ENCODE measurements around the gene KMT2E.

The KMT2E gene

DNA sequence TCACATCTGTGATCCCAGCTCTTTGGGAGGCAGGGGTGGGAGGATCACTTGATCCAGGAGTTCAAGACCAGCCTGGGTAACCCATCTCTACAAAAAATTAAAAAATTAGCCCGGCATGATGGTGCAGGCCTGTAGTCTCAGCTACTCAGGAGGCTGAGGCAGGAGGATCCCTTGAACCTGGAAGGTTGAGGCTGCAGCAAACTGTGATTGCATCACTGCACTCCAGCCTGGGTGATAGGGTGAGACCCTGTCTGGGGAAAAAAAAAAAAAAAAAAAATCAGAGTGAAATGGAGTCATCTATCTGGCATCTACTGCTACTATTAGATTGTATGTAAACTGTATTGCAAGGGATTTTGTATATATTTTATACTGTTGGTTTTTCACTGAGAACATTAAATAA lies 59.1 kb downstream of the KMT2E start:
- DNase-seq (ENCODE audit: insufficient read length, low spot score) (no peak), FAIRE-seq (no peak)
- TF ChIP-seq POLR2A (IDR thresholded peaks at IDR 0.05; ENCODE audit: low read depth, low read length), result no peak

DNA sequence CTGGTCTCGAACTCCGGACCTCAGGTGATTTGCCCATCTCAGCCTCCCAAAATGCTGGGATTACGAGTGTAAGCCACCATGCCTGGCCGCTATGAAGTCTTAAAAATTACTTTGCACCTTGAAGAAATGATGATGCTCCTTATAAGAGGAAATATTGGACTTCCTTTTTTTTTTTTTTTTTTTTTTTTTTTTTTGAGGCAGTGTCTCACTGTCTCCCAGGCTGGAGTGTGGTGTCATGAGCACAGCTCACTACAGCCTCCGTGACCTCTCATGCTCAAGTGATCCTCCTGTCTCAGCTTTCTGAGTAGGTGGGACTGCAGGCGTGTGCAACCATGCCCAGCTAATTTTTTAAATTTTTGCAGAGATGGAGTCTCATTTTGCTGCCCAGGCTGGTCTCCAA lies 65.3 kb downstream of the KMT2E start:
- FAIRE-seq (no peak), DNase-seq (ENCODE audit: insufficient read length, low spot score) (no peak)
- TF ChIP-seq POLR2A (IDR thresholded peaks at IDR 0.05; ENCODE audit: low read depth, low read length), result no peak

DNA sequence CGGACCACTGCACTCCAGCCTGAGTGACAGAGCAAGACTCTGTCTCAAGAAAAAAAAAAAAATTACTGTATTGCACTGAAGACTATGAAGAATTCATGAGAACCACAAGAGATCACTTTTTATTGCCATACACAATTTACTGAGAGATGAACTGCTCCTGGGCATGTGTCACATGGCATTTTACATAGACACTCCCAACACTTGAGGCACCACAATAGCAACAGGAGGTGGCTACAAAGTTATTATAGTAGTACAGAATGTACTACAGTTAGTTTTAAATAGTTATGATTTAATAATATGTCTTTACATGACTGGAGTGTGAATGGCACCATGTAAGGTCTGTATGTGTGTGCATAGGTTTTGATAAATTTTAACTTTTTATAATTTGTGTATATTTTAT lies 70.6 kb downstream of the KMT2E start:
- no peak for TF ChIP-seq POLR2A (IDR thresholded peaks at IDR 0.05; ENCODE audit: low read depth, low read length)
- FAIRE-seq, result no peak

DNA sequence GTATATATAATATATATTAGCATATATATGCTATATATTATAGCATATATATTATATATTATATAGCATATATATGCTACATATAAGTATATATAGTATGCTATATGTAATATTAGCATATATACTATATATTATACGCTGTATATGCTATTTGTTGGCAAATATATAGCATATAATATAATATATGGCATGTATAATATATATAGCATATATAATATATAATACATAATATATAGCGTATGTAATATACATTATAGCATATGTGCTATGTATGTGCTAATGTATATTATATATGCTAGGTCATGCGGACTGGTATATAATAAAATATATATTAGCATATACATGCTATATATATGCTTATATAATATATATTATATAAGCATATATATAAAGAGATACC lies 72.8 kb downstream of the KMT2E start:
- FAIRE-seq, result no peak
- no peak for TF ChIP-seq POLR2A (IDR thresholded peaks at IDR 0.05; ENCODE audit: low read depth, low read length)

More for the DNA sequence above, 70.6 kb downstream of the KMT2E start:
- no peak for DNase-seq (ENCODE audit: insufficient read length, low spot score)

DNA sequence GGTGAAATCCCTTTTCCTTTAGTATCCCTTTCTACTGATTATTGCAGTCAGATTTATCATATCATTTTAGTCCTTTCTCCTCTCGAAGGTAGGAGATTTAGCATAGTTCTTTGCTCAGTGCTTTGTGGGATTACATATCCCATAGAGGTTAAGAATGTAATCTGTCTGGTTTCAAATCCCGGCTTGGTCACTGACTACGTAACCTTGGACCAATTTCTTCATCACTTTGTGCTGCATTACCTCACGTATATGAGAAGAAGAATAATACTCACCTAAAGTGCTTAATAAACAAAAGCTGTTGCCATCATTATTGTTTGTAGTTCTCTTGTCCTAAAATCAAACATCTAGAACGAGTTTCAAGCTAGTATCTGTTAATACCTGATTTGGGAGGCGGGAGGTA lies 74.0 kb downstream of the KMT2E start:
- FAIRE-seq (no peak), DNase-seq (ENCODE audit: insufficient read length, low spot score) (no peak)
- no peak for TF ChIP-seq POLR2A (IDR thresholded peaks at IDR 0.05; ENCODE audit: low read depth, low read length)

More for the DNA sequence above, 72.8 kb downstream of the KMT2E start:
- DNase-seq (ENCODE audit: insufficient read length, low spot score), result no peak

DNA sequence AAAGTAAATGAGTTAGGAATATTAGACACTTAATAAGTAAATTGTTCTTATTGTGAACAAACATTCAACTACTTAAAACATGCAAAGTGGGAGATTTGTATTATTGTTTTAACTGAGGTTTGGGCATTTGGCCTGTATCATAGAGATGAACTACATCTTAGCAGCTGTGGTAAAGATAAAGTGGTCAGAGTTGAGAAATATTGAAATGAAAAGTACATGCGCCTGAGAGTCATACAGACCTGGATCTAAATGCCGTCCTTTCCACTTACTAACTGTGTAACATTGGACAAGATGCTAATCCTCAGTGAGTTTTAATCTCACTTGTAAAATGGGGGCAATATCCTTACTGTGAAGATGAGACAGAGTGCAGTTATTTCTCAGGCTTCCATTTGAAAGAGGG lies 74.5 kb downstream of the KMT2E start:
- peak; percentile 6 for FAIRE-seq

DNA sequence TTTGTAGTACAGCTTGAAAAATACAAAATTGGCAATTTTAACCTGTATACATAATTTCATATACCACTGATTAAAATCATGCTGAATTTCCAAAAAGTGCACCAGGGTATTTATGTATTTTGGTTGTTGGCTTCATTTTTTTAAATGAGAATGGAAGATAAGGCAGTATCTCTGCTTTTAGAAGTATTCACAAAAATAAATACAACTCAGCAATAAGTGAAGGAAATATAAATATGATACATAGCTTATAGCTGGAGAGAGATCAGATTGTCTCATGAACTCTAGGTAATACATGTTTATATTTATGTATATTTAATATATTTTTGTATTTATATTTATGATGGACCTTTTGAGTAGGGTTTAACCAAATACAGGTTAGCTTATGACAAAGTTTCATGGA lies 81.0 kb downstream of the KMT2E start:
- FAIRE-seq, result no peak

More for the DNA sequence above, 74.5 kb downstream of the KMT2E start:
- no peak for TF ChIP-seq POLR2A (IDR thresholded peaks at IDR 0.05; ENCODE audit: low read depth, low read length)
- DNase-seq (ENCODE audit: insufficient read length, low spot score), result no peak

DNA sequence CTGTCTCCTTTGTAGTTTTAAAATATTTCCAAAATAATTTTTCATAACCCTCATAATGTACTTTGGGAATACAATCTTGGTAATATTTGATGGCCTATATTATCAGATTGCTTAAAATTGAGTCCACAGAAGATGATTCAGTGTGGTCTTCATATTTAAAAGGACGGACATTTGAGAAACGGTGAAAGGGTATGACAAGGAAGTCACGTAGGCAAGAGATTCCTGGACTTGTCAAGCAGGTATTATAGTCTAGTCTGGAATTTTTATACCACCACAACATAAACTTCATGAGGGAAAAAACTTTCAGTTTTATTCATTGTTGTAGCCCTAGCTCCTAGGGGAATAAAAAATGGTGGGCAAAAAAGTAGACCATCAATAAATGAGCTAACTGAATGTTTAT lies 82.3 kb downstream of the KMT2E start:
- TF ChIP-seq POLR2A (IDR thresholded peaks at IDR 0.05; ENCODE audit: low read depth, low read length), result no peak
- DNase-seq (ENCODE audit: insufficient read length, low spot score), result no peak
- FAIRE-seq, result no peak

More for the DNA sequence above, 81.0 kb downstream of the KMT2E start:
- no peak for DNase-seq (ENCODE audit: insufficient read length, low spot score)
- TF ChIP-seq POLR2A (IDR thresholded peaks at IDR 0.05; ENCODE audit: low read depth, low read length), result no peak

DNA sequence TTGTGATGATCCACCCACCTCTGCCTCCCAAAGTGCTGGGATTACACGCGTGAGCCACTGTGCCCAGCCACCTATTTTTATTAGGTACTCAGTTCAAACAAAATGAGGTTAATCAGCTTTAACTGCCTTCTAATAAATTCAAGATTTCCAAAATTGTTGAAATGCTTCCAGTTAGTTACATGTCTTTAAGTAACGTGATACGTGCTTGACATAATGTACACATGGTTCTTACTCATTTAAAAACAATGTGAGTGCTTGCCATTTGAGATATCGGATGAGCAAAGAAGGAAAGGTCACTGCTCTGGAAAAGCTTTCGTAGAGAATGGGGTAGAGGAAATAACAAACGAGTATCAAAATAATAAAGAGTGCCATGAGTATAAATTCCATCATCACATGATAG lies 83.6 kb downstream of the KMT2E start:
- FAIRE-seq (peak; percentile 91), DNase-seq (ENCODE audit: insufficient read length, low spot score) (peak; percentile 24)
- no peak for TF ChIP-seq POLR2A (IDR thresholded peaks at IDR 0.05; ENCODE audit: low read depth, low read length)

DNA sequence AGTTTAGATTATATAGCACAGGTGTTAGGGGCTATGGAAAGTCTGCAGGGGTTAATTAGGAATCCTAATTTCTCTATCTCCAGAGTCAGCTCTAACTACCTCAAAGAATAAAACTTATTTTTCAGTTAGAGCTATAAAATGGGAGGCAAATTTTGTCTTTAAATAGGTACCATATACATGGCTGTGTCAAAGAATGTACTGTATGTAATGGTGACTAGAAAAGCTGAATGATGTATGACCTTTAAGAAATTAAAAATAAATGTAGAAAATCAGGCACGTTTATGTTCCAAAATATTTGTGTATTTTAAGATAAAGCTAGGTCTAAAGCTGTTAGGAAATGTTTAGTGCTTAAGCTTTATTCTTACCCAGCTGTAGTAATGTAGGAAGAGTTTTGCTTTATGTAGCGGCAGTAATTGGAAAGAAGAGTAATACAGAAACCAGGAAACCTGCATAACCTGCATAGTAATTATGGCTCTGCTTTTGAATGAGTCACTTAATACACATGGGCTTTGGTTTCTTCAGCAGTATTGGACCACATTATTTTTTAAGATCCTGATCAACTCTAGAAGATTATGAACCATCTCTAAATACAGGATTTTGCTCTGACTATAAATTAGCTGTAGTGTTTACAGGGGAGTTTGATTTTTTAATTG lies 85.0 kb downstream of the KMT2E start:
- DNase-seq (ENCODE audit: insufficient read length, low spot score) (no peak), FAIRE-seq (peak; percentile 78)
- TF ChIP-seq POLR2A (IDR thresholded peaks at IDR 0.05; ENCODE audit: low read depth, low read length), result no peak

DNA sequence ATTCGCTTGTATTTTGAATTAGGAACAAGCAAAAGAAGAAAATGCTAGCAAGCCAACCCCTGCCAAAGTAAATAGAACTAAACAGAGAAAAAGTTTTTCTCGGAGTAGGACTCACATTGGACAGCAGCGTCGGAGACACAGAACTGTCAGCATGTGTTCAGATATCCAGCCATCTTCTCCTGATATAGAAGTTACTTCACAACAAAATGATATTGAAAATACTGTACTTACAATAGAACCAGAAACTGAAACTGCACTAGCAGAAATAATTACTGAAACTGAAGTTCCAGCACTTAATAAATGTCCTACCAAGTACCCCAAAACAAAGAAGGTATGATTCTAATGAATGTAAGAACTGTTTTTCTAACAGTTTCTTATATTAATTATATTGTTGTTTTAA lies 87.9 kb downstream of the KMT2E start:
- FAIRE-seq (no peak), DNase-seq (ENCODE audit: insufficient read length, low spot score) (no peak)
- TF ChIP-seq POLR2A (IDR thresholded peaks at IDR 0.05; ENCODE audit: low read depth, low read length), result no peak

DNA sequence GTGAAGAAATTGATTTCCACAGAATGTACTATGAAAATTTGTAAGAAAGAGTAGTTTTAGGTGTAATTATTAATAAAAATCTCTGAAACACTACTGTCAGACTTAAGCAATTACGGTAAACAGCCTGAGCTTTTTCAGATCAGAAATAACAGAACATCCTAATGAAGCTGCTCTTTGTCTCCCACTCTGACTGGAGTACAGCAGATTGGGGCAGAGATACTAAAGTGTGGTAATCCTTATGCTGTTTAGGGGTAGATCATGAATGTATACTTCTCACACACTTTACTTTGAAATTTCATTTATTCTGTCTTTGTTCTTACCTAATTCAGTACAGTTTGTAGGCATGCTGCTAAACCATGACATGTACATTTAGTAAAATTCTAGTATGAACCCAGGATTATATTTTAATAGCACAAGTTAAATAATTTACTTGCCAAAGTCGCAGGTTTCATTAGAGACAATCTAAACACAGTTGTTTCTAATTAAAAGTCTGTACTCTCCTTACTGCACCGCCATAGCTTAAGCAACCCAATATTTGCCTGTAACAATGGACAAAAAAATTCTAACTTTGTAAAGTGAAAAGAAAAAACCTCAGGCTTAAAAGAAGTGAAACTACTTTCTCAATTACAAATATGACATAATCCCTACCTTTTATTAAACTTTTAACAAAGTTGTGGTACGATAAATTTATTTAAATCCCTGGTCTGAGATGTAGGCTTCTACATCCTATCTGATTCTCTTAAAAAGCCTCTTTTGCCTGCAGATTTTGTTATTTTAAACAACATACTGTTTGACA lies 88.8 kb downstream of the KMT2E start:
- TF ChIP-seq POLR2A (IDR thresholded peaks at IDR 0.05; ENCODE audit: low read depth, low read length), result no peak
- FAIRE-seq (no peak), DNase-seq (ENCODE audit: insufficient read length, low spot score) (no peak)

DNA sequence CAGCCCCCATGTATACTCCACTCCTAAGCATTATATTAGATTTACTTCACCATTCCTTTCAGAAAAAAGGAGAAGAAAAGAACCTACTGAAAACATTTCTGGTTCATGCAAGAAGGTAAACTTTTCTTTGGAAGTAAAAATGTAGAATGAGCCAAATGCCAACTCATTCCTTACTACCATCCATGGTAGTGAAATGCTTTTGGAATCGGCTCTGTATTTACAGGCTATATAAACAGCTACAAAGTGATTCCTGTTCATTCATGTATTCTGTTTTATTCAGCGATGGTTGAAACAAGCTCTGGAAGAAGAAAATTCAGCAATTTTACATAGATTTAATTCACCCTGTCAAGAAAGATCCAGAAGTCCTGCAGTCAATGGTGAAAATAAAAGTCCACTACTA lies 91.6 kb downstream of the KMT2E start:
- no peak for TF ChIP-seq POLR2A (IDR thresholded peaks at IDR 0.05; ENCODE audit: low read depth, low read length)
- FAIRE-seq (no peak), DNase-seq (ENCODE audit: insufficient read length, low spot score) (no peak)

DNA sequence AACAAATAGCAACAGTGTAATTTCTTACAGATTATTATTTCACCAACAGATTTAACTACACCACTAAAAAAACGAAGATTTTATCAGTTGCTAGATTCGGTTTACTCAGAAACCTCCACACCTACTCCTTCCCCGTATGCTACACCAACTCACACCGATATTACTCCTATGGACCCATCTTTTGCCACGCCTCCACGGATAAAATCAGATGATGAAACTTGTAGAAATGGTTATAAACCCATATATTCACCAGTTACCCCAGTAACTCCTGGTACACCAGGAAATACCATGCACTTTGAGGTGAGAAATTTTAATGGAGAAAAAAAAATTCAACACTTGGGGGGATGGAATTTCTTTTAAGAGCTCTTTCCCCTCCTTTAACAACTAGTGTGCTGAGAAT lies 92.5 kb downstream of the KMT2E start:
- FAIRE-seq (no peak), DNase-seq (ENCODE audit: insufficient read length, low spot score) (no peak)
- no peak for TF ChIP-seq POLR2A (IDR thresholded peaks at IDR 0.05; ENCODE audit: low read depth, low read length)

DNA sequence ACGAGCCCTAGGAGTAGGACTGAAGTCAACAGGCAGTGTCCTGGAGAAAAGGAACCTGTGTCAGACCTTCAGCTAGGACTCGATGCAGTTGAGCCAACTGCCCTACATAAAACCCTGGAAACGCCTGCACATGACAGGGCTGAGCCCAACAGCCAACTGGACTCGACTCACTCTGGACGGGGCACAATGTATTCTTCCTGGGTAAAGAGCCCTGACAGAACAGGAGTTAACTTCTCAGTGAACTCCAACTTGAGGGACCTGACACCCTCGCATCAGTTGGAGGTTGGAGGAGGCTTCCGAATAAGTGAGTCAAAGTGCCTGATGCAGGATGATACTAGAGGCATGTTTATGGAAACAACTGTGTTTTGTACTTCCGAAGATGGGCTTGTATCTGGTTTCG lies 93.5 kb downstream of the KMT2E start:
- FAIRE-seq (no peak), DNase-seq (ENCODE audit: insufficient read length, low spot score) (no peak)
- no peak for TF ChIP-seq POLR2A (IDR thresholded peaks at IDR 0.05; ENCODE audit: low read depth, low read length)

All from H54 (cell line).